ENCODE measurements around the gene CORO7.

The CORO7 gene

GRCh38 chr16:4401510-4401909, 14.9 kb downstream of the CORO7 start:
- no peak for DNase-seq (ENCODE audit: low read depth in 1 of 2, low spot score in 1 of 2)
- Histone ChIP-seq H3K27me3 (ENCODE audit: insufficient read depth, poor library complexity, severe bottlenecking) (no peaks in the 10 kb centered on the region), H3K4me3 (replicated peaks; ENCODE audit: insufficient read depth, low read length) (no peak overlapping the region), H3K27ac (replicated peaks) (no peak overlapping the region)
- TF ChIP-seq POLR2AphosphoS5 (IDR thresholded peaks at IDR 0.05; ENCODE audit: low read depth) (no peak), REST (IDR thresholded peaks at IDR 0.05; ENCODE audit: insufficient replicate concordance, low read depth) (no peak), SPI1 (IDR thresholded peaks at IDR 0.05; ENCODE audit: borderline replicate concordance, low read depth) (no peak), GABPA (IDR thresholded peaks at IDR 0.05; ENCODE audit: low read depth) (no peak), CTCF (IDR thresholded peaks at IDR 0.05; ENCODE audit: insufficient read depth, low read length) (no peak)

GRCh38 chr16:4401094-4401501, 15.3 kb downstream of the CORO7 start:
- Histone ChIP-seq H3K4me3 (replicated peaks; ENCODE audit: insufficient read depth, low read length) (no peak overlapping the region), H3K27ac (replicated peaks) (no peak overlapping the region), H3K27me3 (ENCODE audit: insufficient read depth, poor library complexity, severe bottlenecking) (no peaks in the 10 kb centered on the region)
- no peak for TF ChIP-seq SPI1 (IDR thresholded peaks at IDR 0.05; ENCODE audit: borderline replicate concordance, low read depth)
- TF ChIP-seq POLR2AphosphoS5 (IDR thresholded peaks at IDR 0.05; ENCODE audit: low read depth) = no peak
- TF ChIP-seq REST (IDR thresholded peaks at IDR 0.05; ENCODE audit: insufficient replicate concordance, low read depth) = no peak
- no peak for TF ChIP-seq GABPA (IDR thresholded peaks at IDR 0.05; ENCODE audit: low read depth)
- no peak for TF ChIP-seq CTCF (IDR thresholded peaks at IDR 0.05; ENCODE audit: insufficient read depth, low read length)
- DNase-seq (ENCODE audit: low read depth in 1 of 2, low spot score in 1 of 2) = no peak

- Histone ChIP-seq H3K27me3 (ENCODE audit: insufficient read depth, poor library complexity, severe bottlenecking) (no peaks in the 10 kb centered on the region), H3K4me3 (replicated peaks; ENCODE audit: insufficient read depth, low read length) (no peak overlapping the region), H3K27ac (replicated peaks) (no peak overlapping the region)
- TF ChIP-seq SPI1 (IDR thresholded peaks at IDR 0.05; ENCODE audit: borderline replicate concordance, low read depth) (no peak), POLR2AphosphoS5 (IDR thresholded peaks at IDR 0.05; ENCODE audit: low read depth) (no peak), REST (IDR thresholded peaks at IDR 0.05; ENCODE audit: insufficient replicate concordance, low read depth) (no peak), CTCF (IDR thresholded peaks at IDR 0.05; ENCODE audit: insufficient read depth, low read length) (no peak), GABPA (IDR thresholded peaks at IDR 0.05; ENCODE audit: low read depth) (no peak)
- DNase-seq (ENCODE audit: low read depth in 1 of 2, low spot score in 1 of 2) = no peak
Observed at GRCh38 chr16:4399001-4399730, 17.2 kb downstream of the CORO7 start.

All from HL-60 (cell line).